HG03520 (cell line): Measurements from ENCODE around the gene NUDT14.

ENCODE experiments used
- ATAC-seq: cut with Tn5 transposase; IDR thresholded peaks from one replicate; pipeline ENCODE4 v1.9.1; 2021; ENCODE audit warnings: mild to moderate bottlenecking, moderate library complexity; ENCODE audit not compliant: unreplicated experiment

The NUDT14 gene

DNA sequence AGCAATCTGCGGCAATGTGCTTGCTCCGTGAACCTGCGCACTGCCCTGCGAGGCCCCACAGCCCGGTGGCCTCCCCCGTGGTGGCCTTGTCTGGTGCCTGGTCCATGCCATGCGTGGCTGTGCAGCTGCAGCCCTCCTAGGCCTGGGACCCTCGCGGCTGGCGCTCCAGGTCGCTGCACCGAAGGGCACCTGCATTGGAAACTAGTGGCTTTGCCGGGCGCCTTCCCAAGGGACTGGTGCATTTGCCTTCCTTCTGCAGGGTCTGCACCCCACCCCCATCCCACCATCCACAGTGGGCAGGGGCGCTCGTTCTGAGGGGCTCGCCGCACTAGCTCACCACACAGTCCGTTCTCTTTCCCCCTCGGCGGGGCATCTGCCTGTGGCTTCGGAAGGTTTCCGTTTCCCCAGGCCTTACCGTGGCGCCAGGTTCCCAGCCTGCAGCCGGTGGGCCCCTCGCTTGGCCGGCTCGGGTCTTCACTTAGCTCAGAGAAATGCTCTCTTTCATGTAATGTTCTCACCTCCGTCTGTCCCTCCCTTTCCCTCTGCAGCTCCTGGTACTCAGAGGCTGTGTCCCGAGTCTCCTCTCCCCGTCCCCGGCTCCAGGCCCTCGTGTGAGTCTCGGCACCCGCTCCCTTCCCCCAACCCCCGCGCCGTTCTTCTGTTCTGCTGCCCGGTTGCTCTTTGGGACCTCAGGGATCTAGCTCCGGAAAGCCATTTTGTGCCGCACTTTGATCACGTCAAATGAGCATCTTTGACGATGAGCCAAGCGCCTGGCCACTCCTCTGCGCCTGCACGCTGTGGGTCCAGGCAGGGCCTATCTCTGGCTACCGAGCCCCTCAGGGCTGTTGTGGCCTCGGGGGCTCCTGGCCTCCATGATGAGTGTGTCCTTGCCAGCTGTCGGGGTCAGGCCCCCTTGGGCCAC, 44.5 kb downstream of the NUDT14 start:
- no peak for ATAC-seq

DNA sequence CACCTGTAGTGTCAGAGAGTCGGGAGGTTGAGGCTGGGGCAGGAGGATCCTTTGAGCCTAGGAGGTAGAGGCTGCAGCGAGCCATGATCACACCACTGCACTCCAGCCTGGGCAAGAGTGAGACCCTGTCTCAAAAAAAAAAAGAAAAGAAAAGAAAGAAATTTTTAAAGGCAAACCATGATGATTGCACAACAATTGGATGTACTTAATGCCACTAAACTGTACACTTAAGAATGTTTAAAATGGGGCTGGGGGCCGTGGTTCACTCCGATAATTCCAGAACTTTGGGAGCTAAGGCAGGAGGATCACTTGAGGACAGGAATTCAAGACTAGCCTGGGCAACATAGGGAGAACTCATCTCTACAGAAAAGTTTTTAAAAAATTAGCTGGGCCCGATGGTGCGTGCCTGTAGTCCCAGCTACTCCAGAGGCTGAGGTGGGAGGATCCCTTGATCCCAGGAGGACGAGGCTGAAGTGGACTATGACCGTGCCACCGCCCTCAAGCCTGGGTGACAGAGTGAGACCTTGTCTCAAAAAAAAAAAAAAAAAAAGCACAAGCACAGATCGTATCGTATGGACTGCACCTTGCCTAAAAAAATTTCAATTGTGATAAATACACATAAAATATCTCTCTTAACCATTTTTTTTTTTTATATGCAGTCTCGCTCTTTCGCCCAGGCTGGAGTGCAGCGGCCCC, 45.3 kb downstream of the NUDT14 start:
- ATAC-seq, result no peak

DNA sequence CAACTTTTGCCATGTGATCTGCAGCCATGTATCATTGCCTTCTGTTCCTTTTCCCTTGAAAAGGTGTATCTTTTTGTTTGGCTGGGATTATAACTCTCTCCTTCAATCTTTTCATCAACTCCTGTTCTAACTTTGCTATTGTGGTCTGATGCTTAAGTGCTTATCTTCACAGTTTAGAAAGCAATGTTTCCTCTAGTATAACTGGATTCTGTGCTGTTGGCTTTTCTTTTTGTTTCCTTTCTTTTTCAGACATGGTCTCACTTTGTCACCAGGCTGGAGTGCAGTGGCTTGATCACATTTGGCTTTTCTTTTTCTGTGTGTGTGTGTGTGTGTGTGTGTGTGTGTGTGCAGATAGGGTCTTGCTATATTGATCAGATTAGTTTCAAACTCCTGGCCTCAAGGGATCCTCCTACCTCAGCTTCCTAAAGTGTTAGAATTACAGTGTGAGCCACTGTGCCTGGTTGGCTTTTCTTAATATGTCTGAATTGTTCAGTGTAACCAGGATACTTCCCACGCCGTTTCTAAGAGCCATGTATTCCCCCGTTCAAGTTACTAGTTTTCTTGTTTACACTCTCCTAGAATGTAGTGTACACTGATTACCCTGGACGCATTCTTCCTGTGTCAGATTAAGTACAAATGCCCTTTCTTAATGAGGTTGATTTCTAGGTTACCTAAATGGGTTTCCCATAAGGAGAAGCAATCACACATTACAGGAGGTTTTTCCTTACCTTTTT, 48.0 kb downstream of the NUDT14 start:
- ATAC-seq, result no peak

DNA sequence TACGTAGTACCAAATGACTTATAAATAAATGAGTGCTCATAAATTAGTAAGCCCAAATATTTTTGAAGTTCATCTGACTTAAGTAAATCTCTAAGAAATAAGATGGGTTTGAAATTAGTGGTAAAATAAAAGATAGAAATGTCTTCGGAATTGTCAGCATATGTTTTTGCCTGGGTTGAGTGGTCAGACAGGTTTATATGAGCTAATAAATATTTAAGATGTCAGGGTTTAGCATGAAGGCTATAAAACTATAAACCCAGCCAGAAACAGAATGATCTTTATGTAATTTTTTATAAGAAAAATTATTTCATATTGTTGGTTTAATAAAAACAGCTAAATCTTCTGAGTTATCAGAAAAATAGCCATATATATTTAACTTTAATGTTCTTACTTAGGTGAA, 49.9 kb downstream of the NUDT14 start:
- no peak for ATAC-seq

DNA sequence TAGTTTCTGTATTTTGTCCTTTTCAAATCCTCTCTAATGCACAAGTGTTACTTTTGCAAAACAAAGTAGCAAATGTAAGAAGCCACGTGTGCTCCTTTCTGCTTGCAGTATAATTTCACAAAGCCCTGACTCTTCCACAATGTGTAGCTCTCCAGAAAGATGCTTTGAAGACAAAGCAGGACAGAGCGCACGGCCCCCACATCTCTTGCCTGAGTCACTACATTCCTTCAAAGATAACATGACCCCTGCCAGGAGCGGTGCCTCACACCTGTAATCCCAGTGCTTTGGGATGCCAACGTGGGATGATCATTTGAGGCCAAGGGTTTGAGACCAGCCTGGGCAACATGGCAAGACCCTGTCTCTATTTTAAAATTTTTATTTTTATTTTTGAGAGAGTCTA, 53.1 kb downstream of the NUDT14 start:
- ATAC-seq, result no peak

DNA sequence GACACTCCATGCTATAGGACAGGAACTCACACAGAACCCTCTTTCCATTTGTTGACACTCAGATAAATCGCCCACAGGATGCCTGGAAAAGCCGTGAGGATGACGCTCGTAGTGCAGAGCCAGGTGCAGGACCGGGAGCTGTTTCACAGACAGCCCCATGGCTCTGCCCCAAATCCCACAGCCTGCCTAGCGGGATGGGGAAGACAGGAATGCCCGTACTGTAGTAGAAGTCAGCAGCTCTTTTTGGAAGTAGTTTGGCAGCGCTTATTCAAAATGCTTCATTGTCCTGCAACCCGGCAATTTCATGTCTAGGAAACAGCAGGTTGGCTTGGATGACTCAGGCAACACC, 54.2 kb downstream of the NUDT14 start:
- ATAC-seq, result no peak

DNA sequence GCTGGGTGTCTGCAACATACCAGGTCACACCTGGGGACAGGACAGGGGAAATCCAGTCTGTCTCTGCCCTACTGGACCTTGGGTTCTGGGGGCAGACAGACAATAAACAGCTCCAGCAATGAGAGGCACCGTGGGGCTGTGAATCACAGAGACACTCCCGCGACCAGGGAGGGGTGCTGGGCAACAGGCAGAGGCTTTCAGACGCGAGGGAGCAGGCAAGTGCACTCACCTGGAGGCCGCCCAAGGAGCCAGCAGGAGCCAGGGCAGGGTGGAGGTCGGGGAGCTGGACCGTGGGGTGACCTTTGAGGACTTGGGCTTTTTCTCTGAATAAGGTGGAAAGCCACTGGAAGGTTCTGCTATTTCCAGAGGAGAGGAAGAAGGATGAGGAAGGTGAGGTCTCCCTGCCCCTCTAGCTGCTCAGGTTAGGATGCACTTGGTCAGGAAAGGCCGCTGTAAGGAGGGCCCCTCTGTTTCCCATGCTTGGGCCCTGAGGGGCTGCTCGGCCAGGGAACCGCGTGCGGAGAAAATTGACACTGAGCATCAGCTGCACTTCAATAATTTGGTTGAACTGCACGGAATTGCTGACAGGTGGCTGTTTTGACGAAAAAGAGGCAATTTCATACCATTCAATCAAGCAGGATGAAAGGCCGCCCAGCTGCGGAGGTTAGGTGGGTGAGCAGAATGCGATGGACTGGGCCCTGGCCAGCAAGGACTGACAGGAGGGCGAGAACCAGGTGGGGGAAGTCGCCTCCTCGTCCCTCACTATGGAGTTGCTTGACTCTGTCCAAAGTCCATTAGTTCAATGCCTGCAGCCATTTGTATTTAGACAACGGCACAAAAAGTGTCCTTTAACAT, 54.8 kb downstream of the NUDT14 start:
- no peak for ATAC-seq

DNA sequence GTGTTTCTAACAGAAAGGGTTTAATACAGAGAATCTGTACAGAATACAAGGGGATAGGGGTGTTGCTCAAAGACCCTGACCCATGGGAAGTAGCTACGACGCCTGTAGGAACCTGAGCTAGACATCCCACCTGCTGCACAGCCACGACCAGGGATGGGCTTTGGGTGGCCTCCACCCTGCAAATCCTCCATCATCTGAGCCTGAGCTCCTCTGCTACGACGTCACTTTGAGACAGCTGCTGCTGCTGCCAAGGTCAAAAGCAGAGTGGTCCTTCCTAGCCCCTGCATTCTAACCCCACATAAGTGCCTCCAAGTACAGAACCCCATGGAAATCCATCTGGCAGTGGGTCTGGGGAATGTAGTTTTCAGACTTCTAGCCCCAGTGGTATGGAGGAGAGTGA, 56.3 kb downstream of the NUDT14 start:
- no peak for ATAC-seq

DNA sequence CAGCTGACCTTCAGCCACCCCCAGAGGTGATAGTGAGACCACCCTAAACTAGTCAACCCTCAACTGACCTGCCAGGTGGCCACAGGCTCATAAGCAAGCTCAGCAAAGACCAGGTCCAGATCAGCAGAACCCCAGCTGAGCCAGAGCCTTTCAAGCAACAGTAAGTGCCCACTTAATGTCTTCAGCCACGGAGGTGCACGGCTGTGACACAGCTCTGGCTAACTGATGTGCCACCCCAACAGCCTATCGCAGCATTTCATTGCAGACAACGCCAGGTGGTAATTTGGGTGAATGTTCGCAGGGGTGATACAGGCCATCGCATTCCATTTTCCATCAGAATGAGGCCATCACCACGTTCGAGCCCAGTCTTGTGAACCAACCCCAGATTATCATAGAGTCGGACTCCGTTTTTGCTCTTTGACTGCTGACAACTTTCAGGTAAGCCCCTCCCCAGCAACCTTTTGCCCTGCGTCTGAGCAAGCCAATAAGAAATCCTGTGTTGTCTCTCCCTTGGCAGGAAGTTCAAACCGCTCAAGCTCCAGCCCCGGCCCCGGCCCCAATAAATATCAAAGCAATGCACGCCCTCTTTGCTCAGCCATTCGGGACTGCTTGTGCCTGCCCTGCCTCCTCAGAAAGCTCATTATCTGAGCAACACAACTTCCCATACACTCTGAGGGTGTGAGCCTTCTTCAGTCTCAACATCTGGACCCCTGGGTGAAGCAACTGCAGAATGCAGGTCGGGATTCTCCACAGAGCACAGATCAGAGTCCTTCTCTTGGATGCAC, 56.9 kb downstream of the NUDT14 start:
- ATAC-seq, result no peak

DNA sequence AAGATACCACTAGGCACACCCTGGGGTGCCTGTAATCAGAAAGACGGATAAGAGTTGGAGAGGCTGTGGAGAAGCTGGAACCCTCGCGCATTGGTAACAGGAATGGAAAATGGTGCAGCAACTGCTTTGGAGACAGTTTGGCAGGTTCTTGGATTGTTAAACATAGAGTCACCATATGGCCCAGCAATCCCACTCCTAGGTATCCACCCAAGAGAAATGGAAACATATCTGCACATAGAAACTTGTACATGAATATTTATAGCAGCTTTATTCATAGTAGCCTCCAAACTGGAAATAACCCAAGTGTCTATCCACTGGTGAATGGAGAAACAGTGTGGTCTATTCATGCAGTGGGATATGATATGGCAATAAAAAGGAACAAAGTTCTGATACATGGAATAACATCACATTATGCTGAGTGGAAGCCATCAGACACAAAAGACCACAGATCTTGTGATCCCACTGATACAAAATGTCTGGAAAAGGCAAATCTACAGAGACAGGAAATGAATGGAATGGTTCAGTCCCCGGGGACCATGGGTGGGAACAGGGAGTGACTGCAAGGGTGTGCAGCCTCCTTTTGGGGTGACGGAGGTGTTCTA, 57.9 kb downstream of the NUDT14 start:
- ATAC-seq, result no peak
